Activated T-cell treated with anti-CD3 and anti-CD28 coated beads for 4 hours (primary cell): ENCODE results near the gene OTOL1.

Experiments
- DNase-seq: peaks from one replicate; pipeline ENCODE4 v3.0.0-alpha.2; 2020

The OTOL1 gene

GRCh38 chr3:161548301-161548700 lies 51.7 kb downstream of the OTOL1 start:
- no peak for DNase-seq

GRCh38 chr3:161549261-161549660 lies 52.7 kb downstream of the OTOL1 start:
- DNase-seq: no peak

GRCh38 chr3:161550491-161551195 lies 54.0 kb downstream of the OTOL1 start:
- DNase-seq: no peak

- no peak for DNase-seq
Measured at GRCh38 chr3:161551697-161552096, 55.1 kb downstream of the OTOL1 start.

- no peak for DNase-seq
Measured at GRCh38 chr3:161552984-161553560, 56.5 kb downstream of the OTOL1 start.
